ENCODE results near the gene CDK5RAP3.
"Not testable (repeated sequence)": the region's sequence is repeated elsewhere in the genome, so short reads cannot be mapped to it uniquely, and the experiment has no call there.

CDK5RAP3 gene

DNA sequence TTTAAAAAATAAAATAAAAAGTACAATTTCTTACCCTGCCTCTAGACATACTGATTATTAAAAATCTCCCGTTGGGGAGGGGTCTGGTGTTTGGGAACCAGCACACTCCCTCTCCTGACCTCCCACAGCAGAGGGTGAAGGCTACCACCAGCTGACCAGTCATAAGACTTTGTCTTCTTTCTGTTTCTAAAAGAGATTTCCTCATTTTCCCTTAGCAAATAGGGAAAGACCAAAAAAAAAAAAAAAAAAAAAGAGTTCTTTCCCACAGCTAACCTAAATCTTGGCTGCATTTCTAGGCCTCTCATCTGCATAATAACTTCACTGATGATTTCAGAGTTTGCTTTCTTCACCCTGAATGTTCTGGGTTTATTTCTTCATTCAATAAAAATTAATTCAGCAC lies 30.3 kb downstream of the CDK5RAP3 start:
- Histone ChIP-seq H3K4me1 (ENCODE audit: control insufficient read depth, insufficient read depth, low read length, unreplicated experiment) (peaks cover 18% of the 10 kb centered on the region), H3K79me2 (ENCODE audit: control insufficient read depth, insufficient read depth, low read length, unreplicated experiment) (no peaks in the 10 kb centered on the region), H2AFZ (ENCODE audit: low read length, unreplicated experiment) (no peak overlapping the region), H3K27ac (ENCODE audit: low read depth, low read length) (no peak overlapping the region), H3K4me3 (ENCODE audit: low read depth, low read length) (no peak overlapping the region), H3K36me3 (ENCODE audit: insufficient read depth, low read length) (no peaks in the 10 kb centered on the region), H3K27me3 (ENCODE audit: insufficient read depth, low read length) (no peaks in the 10 kb centered on the region)

DNA sequence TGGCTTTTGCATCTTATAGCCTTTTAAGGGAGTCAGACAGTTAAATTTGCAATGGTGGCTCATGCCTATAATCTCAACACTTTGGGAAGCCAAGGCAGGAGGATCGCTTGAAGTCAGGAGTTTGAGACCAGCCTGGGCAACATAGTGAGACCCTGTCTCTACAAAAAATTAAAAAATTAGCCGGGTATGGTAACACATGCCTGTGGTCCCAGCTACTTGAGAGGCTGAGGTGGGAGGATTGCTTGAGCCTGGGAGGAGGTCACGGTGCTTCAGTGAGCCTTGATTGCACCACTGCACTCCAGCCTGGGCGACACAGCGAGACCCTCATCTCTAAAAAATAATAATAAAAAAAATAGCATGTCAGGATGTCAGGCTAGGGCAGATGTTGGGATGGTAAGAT lies 30.7 kb downstream of the CDK5RAP3 start:
- not testable (repeated sequence) for H3K27ac ChIP-seq (ENCODE audit: low read depth, low read length); H2AFZ ChIP-seq (ENCODE audit: low read length, unreplicated experiment); H3K36me3 ChIP-seq (ENCODE audit: insufficient read depth, low read length); H3K27me3 ChIP-seq (ENCODE audit: insufficient read depth, low read length); H3K4me3 ChIP-seq (ENCODE audit: low read depth, low read length); H3K79me2 ChIP-seq (ENCODE audit: control insufficient read depth, insufficient read depth, low read length, unreplicated experiment)
- peaks cover 18% of the 10 kb centered on the region for H3K4me1 ChIP-seq (ENCODE audit: control insufficient read depth, insufficient read depth, low read length, unreplicated experiment)

DNA sequence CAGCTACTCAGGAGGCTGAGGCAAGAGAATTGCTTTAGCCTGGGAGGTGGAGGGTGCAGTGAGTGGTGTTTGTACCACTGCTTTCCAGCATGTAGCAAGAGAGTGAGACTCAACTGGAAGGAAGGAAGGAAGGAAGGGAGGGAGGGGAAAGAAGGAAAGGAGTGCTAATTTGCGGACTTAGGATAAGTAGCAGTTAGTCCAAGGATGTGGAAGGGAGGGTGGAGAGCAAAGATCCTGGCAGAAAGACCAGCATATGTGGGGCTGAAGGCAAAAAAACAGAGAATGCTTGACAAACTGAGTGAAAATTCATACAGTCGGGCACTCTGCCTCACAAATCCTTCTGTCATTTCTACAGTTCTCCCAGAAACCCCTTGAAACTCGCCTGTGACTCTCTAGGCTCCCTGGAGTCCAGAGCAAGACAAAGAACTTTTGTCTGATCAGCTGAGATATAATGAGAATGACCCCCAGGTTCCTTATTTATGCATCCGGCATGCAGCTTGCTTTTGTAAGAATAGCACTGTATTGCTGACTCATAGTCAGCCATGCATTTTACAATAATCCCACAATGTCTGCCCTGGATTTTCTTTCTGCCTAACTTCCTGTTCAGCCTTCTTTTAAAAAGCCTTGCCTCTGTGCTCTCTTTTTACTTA lies 31.5 kb downstream of the CDK5RAP3 start:
- Histone ChIP-seq H3K4me3 (ENCODE audit: low read depth, low read length) (no peak overlapping the region), H3K27ac (ENCODE audit: low read depth, low read length) (peak overlapping the region; percentile 82), H2AFZ (ENCODE audit: low read length, unreplicated experiment) (peak overlapping the region; percentile 100)

DNA sequence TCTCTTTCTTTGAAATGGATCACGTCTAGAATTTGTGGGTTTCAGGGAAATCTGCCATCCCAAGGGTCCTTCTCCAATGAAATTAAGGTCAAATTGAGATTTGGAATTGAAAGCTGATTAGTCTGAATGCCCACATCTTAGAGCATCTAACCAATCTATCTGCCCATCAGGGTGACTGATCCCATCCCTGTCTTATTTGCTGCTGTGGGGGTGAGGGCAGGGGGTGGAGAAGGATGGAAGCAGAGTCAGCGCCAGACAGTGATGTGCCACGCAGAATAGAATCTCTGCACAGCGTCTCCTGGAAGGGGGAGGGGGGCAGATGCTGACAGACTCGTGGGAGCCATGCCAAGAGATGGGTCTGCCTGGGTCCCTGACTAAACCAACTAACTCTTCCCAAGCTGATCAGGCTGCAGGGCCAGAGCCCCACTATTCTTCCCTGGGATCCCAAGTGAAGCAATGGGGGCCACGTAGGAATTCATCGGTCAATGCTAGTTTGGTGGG lies 32.1 kb downstream of the CDK5RAP3 start:
- peak overlapping the region; percentile 100 for H2AFZ ChIP-seq (ENCODE audit: low read length, unreplicated experiment)
- H3K79me2 ChIP-seq (ENCODE audit: control insufficient read depth, insufficient read depth, low read length, unreplicated experiment), result no peaks in the 10 kb centered on the region
- no peak overlapping the region for H3K4me3 ChIP-seq (ENCODE audit: low read depth, low read length)
- H3K27ac ChIP-seq (ENCODE audit: low read depth, low read length), result peak overlapping the region; percentile 82
- no peaks in the 10 kb centered on the region for H3K36me3 ChIP-seq (ENCODE audit: insufficient read depth, low read length)
- H3K4me1 ChIP-seq (ENCODE audit: control insufficient read depth, insufficient read depth, low read length, unreplicated experiment), result peaks cover 18% of the 10 kb centered on the region
- H3K27me3 ChIP-seq (ENCODE audit: insufficient read depth, low read length), result no peaks in the 10 kb centered on the region

More for the DNA sequence above, 31.5 kb downstream of the CDK5RAP3 start:
- Histone ChIP-seq H3K27me3 (ENCODE audit: insufficient read depth, low read length) (no peaks in the 10 kb centered on the region), H3K36me3 (ENCODE audit: insufficient read depth, low read length) (no peaks in the 10 kb centered on the region), H3K4me1 (ENCODE audit: control insufficient read depth, insufficient read depth, low read length, unreplicated experiment) (peaks cover 18% of the 10 kb centered on the region), H3K79me2 (ENCODE audit: control insufficient read depth, insufficient read depth, low read length, unreplicated experiment) (no peaks in the 10 kb centered on the region)

DNA sequence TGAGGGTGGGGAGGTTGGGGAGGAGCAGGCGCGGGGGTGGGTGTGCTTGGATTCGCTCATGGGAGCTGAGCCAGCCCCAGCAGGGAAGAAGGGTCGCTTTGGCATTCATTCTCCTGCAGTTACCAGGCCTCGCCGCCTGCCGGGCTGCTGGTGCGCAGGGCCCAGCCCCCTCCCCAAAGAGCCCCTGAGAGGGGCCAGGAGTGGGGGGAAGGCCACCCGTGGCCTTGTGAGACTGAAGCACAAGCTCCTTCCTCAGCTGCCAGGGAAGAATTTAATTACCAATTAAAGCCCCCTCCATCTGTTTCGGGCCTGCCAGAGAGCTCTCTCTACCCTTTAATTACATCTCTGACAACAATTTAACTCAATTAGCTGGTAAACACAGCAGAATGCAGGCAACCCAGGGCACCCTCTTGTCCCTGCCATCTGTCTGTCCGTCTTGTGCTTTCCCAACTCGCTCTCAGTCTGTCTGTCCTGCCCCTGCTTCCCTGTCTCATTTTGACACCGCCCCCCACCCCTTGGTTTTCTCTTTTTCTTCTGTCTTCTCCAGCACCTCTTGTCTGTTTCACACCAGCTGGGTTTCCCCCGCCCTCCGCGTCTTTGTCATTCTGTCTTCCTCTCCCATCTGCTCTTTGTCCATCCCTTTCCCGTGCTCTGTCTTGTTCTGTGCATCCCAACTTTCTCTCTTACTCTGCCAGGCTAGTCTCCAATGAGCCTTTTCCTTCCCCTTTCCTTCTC lies 32.7 kb downstream of the CDK5RAP3 start:
- peaks cover 18% of the 10 kb centered on the region for H3K4me1 ChIP-seq (ENCODE audit: control insufficient read depth, insufficient read depth, low read length, unreplicated experiment)
- no peaks in the 10 kb centered on the region for H3K27me3 ChIP-seq (ENCODE audit: insufficient read depth, low read length)
- H3K79me2 ChIP-seq (ENCODE audit: control insufficient read depth, insufficient read depth, low read length, unreplicated experiment), result no peaks in the 10 kb centered on the region
- no peak overlapping the region for H3K4me3 ChIP-seq (ENCODE audit: low read depth, low read length)
- H2AFZ ChIP-seq (ENCODE audit: low read length, unreplicated experiment), result no peak overlapping the region
- H3K27ac ChIP-seq (ENCODE audit: low read depth, low read length), result no peak overlapping the region
- H3K36me3 ChIP-seq (ENCODE audit: insufficient read depth, low read length), result no peaks in the 10 kb centered on the region

DNA sequence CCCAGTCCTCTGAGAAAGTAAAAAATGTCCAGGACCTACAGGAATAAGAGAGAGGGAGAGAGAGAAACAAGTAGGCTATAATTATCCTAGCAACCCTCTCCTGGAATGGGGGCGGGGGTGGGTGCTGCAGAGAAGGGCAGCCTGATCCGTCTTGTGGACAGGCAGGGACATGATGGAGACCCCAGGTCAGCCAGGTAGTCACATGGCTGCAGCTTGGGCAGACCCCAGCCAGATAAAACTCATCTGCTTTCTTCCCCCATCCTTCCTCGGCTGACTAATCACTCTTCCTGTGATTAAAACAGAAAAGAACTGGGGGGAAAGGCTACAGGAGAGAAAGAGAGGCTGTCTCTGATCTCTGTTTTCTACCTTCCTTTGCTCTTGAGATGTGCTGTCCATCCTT lies 34.1 kb downstream of the CDK5RAP3 start:
- Histone ChIP-seq H3K36me3 (ENCODE audit: insufficient read depth, low read length) (no peaks in the 10 kb centered on the region), H3K4me3 (ENCODE audit: low read depth, low read length) (no peak overlapping the region), H2AFZ (ENCODE audit: low read length, unreplicated experiment) (no peak overlapping the region), H3K27me3 (ENCODE audit: insufficient read depth, low read length) (no peaks in the 10 kb centered on the region), H3K27ac (ENCODE audit: low read depth, low read length) (no peak overlapping the region), H3K4me1 (ENCODE audit: control insufficient read depth, insufficient read depth, low read length, unreplicated experiment) (peaks cover 18% of the 10 kb centered on the region), H3K79me2 (ENCODE audit: control insufficient read depth, insufficient read depth, low read length, unreplicated experiment) (no peaks in the 10 kb centered on the region)

DNA sequence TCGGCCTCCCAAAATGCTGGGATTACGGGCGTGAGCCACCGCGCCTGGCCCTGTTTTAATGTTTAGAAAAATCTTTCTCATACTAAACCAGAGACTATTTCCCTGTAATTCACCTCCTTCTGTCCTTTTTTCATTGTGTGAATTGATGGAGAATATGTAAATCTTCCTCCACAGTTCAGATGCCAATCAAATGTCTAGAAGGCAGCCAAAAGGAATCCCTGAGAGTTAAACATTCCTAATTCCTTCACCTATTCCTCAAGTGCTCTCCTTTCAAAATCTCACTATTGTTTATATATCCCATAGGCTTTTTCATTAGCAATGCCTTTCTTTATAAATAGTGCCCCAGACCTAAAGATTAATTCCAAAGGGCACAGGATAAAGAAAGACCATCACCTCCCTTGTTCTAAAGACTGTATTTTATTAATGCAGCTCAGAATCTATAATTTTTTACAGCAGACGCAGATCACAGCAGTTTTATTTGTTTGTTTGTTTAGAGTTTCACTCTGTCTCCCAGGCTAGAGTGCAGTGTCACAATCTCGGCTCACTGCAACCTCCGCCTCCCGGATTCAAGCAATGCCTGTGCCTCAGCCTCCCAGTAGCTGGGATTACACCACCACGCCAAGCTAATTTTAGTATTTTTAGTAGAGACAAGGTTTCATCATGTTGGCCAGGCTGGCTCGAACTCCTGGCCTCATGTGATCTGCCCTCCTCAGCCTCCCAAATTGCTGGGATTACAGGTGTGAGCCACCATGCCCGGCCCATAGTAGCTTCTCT lies 36.2 kb downstream of the CDK5RAP3 start:
- peaks cover 24% of the 10 kb centered on the region for H3K4me1 ChIP-seq (ENCODE audit: control insufficient read depth, insufficient read depth, low read length, unreplicated experiment)
- H3K27me3 ChIP-seq (ENCODE audit: insufficient read depth, low read length), result no peaks in the 10 kb centered on the region
- H3K4me3 ChIP-seq (ENCODE audit: low read depth, low read length), result no peak overlapping the region
- no peak overlapping the region for H2AFZ ChIP-seq (ENCODE audit: low read length, unreplicated experiment)
- no peak overlapping the region for H3K27ac ChIP-seq (ENCODE audit: low read depth, low read length)
- no peaks in the 10 kb centered on the region for H3K79me2 ChIP-seq (ENCODE audit: control insufficient read depth, insufficient read depth, low read length, unreplicated experiment)
- no peaks in the 10 kb centered on the region for H3K36me3 ChIP-seq (ENCODE audit: insufficient read depth, low read length)

DNA sequence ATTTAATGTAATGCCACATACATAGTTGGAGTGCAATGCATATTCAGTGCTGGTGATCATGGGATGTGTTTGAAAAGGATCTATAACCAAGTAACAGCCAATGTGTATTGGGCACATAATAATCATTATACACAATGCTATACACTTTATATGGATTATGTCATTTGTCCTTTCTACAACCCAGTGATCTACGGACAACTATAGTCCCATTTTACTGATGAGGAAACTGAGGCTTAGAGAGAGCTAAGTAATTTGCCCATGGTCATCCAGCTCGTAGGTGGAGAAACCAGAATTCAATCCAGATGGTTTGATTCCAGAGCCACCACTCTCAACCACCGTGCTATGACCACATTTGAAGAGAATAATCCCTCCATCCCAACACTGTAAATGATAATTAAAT lies 39.3 kb downstream of the CDK5RAP3 start:
- no peak overlapping the region for H3K4me3 ChIP-seq (ENCODE audit: low read depth, low read length)
- H2AFZ ChIP-seq (ENCODE audit: low read length, unreplicated experiment), result no peak overlapping the region
- H3K79me2 ChIP-seq (ENCODE audit: control insufficient read depth, insufficient read depth, low read length, unreplicated experiment), result no peaks in the 10 kb centered on the region
- no peaks in the 10 kb centered on the region for H3K27me3 ChIP-seq (ENCODE audit: insufficient read depth, low read length)
- no peaks in the 10 kb centered on the region for H3K36me3 ChIP-seq (ENCODE audit: insufficient read depth, low read length)
- H3K4me1 ChIP-seq (ENCODE audit: control insufficient read depth, insufficient read depth, low read length, unreplicated experiment), result peaks cover 8% of the 10 kb centered on the region
- no peak overlapping the region for H3K27ac ChIP-seq (ENCODE audit: low read depth, low read length)

DNA sequence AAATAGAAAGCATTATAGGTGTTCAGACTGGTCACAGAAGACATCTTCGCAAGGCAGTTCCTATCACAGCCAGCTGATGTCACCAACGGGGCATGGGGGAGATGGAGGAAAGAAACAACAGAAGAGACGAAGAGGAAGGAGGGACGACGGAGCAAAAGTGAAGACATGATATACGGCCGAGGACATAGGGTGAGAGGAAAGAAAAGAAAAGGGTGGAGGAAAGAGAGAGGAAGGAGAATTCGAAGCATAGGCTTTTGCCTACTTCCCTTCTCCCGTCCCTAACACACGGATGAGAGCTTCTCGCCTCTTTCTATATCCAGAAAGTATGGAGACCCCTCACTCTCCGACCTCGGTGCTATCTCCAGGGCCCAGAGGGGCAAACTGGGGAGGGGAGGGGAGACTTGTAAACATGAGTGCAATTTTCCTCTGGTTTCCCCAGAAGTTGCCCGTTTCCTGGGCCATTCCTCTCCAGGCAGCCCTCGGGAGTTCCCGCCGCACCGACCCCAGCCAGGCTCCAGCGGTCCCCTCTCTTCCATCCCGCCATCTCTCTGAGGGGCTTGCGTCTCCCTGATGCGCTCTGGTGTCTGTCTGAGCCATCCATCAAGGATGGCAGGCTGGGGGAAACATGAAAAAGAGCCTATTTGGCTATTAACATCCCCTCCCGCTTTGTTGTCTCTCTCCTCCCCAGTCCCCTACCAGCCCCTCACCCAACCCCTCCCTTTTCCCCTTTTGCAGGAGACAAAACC lies 40.7 kb downstream of the CDK5RAP3 start:
- Histone ChIP-seq H3K79me2 (ENCODE audit: control insufficient read depth, insufficient read depth, low read length, unreplicated experiment) (no peaks in the 10 kb centered on the region), H2AFZ (ENCODE audit: low read length, unreplicated experiment) (peak overlapping the region; percentile 97), H3K27ac (ENCODE audit: low read depth, low read length) (no peak overlapping the region), H3K36me3 (ENCODE audit: insufficient read depth, low read length) (no peaks in the 10 kb centered on the region), H3K4me3 (ENCODE audit: low read depth, low read length) (peak overlapping the region; percentile 81), H3K27me3 (ENCODE audit: insufficient read depth, low read length) (no peaks in the 10 kb centered on the region), H3K4me1 (ENCODE audit: control insufficient read depth, insufficient read depth, low read length, unreplicated experiment) (peaks cover 6% of the 10 kb centered on the region)

DNA sequence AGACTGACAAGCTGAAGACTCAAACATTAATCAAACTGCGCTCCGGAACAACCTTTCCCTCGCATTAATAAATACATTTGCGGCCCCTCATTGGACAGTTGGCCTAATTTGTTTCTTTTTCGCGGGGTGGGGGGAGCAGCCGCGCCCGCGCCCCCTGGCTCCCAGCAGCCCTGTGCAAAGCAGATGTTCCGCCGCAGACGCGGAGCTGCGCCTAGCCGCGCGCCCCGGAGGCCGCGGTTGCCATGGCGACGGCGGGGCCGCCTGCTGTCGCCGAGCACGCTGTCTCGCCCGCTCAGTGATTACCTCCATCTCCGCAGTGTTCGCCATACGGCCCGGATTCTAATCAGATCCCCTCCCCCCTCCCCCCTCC lies 41.2 kb downstream of the CDK5RAP3 start:
- Histone ChIP-seq H3K27me3 (ENCODE audit: insufficient read depth, low read length) (no peaks in the 10 kb centered on the region), H3K4me3 (ENCODE audit: low read depth, low read length) (peak overlapping the region; percentile 81), H3K4me1 (ENCODE audit: control insufficient read depth, insufficient read depth, low read length, unreplicated experiment) (peaks cover 6% of the 10 kb centered on the region), H2AFZ (ENCODE audit: low read length, unreplicated experiment) (peak overlapping the region; percentile 97), H3K36me3 (ENCODE audit: insufficient read depth, low read length) (no peaks in the 10 kb centered on the region), H3K79me2 (ENCODE audit: control insufficient read depth, insufficient read depth, low read length, unreplicated experiment) (no peaks in the 10 kb centered on the region), H3K27ac (ENCODE audit: low read depth, low read length) (no peak overlapping the region)

Data from ACC112 (cell line).